Loucy (cell line): ENCODE data around the gene PHLDB2.

Experiments used
- H2AFZ ChIP-seq: fragments of 200-600 bp; sonication (generic); 2 replicates; pipeline ENCODE4 v1.6.0; 2016; ENCODE audit warnings: antibody characterized with exemption, mild to moderate bottlenecking, low read length, moderate library complexity
- H3F3A ChIP-seq: fragments of 200-600 bp; 2 replicates; pipeline ENCODE4 v1.6.0; 2016; ENCODE audit warnings: antibody characterized with exemption, low read depth, mild to moderate bottlenecking
- H3K27me3 ChIP-seq: fragments of 200-600 bp; sonication (generic); 2 replicates; pipeline ENCODE4 v1.6.1; 2014; ENCODE audit warnings: low read length, mild to moderate bottlenecking; ENCODE audit not compliant: insufficient read depth, poor library complexity, severe bottlenecking
- H3K36me3 ChIP-seq: fragments of 200-600 bp; sonication (generic); 2 replicates; pipeline ENCODE4 v1.6.1; 2016; ENCODE audit warnings: low read length; ENCODE audit not compliant: insufficient read depth
- H3K4me1 ChIP-seq: fragments of 200-600 bp; sonication (generic); 2 replicates; pipeline ENCODE4 v1.5.1; 2014; ENCODE audit warnings: low read length, mild to moderate bottlenecking; ENCODE audit not compliant: insufficient read depth, poor library complexity, severe bottlenecking
- H3K4me2 ChIP-seq: fragments of 200-600 bp; sonication (generic); 2 replicates; pipeline ENCODE4 v1.6.0; 2014; ENCODE audit warnings: antibody characterized with exemption, low read length, low read depth, mild to moderate bottlenecking; ENCODE audit not compliant: poor library complexity, severe bottlenecking
- H3K4me3 ChIP-seq: fragments of 200-600 bp; sonication (generic); 2 replicates; pipeline ENCODE4 v1.5.1; 2014; ENCODE audit warnings: low read length, mild to moderate bottlenecking, mixed read lengths; ENCODE audit not compliant: poor library complexity, severe bottlenecking
- H3K79me2 ChIP-seq: fragments of 200-600 bp; sonication (generic); 2 replicates; pipeline ENCODE4 v1.6.1; 2014; ENCODE audit warnings: low read length; ENCODE audit not compliant: insufficient read depth
- H3K9ac ChIP-seq: fragments of 200-600 bp; sonication (generic); 2 replicates; pipeline ENCODE4 v1.6.0; 2014; ENCODE audit warnings: mild to moderate bottlenecking, low read depth, low read length, moderate library complexity; ENCODE audit not compliant: poor library complexity, severe bottlenecking
- H3K9me2 ChIP-seq: fragments of 200-600 bp; sonication (generic); replicated peaks from 2 replicates; pipeline ENCODE4 v1.6.1; 2016; ENCODE audit warnings: low read depth, low read length, mixed read lengths
- H3K9me3 ChIP-seq: fragments of 200-600 bp; sonication (generic); 2 replicates; pipeline ENCODE4 v1.6.1; 2014; ENCODE audit warnings: mild to moderate bottlenecking, antibody characterized with exemption, low read length, low read depth; ENCODE audit not compliant: insufficient read depth
- H4K20me1 ChIP-seq: fragments of 200-600 bp; sonication (generic); 2 replicates; pipeline ENCODE4 v1.6.0; 2014; ENCODE audit warnings: antibody characterized with exemption, low read length, mild to moderate bottlenecking; ENCODE audit not compliant: insufficient read depth, poor library complexity, severe bottlenecking
- CTCF ChIP-seq: fragments of 200-600 bp; sonication (generic); conservative IDR thresholded peaks from 2 replicates; pipeline ENCODE4 v1.5.1; 2014; ENCODE audit warnings: mild to moderate bottlenecking, antibody characterized with exemption, low read length
- EZH2phosphoT487 ChIP-seq: fragments of 200-600 bp; IDR thresholded peaks from 2 replicates; pipeline ENCODE4 v1.6.1; 2018; ENCODE audit warnings: antibody characterized with exemption, mild to moderate bottlenecking, moderate library complexity, borderline replicate concordance

The PHLDB2 gene

GRCh38 chr3:111970376-111970775, 111.3 kb downstream of the PHLDB2 start:
- no peak overlapping the region for H3K4me3 ChIP-seq
- no peaks in the 10 kb centered on the region for H3K9me3 ChIP-seq
- no peaks in the 10 kb centered on the region for H3K9me2 ChIP-seq
- H3K9ac ChIP-seq, result no peak overlapping the region
- peaks cover 8% of the 10 kb centered on the region for H3K4me1 ChIP-seq
- H3K36me3 ChIP-seq, result no peaks in the 10 kb centered on the region
- no peaks in the 10 kb centered on the region for H4K20me1 ChIP-seq
- H2AFZ ChIP-seq, result no peak overlapping the region
- TF ChIP-seq CTCF (no peak), EZH2phosphoT487 (no peak)
- H3F3A ChIP-seq, result no peaks in the 10 kb centered on the region
- H3K4me2 ChIP-seq, result no peak overlapping the region
- H3K27me3 ChIP-seq, result no peaks in the 10 kb centered on the region
- no peaks in the 10 kb centered on the region for H3K79me2 ChIP-seq

- TF ChIP-seq EZH2phosphoT487 (no peak), CTCF (no peak)
- no peak overlapping the region for H3K9ac ChIP-seq
- no peaks in the 10 kb centered on the region for H3K9me2 ChIP-seq
- H3K27me3 ChIP-seq, result no peaks in the 10 kb centered on the region
- H3F3A ChIP-seq, result no peaks in the 10 kb centered on the region
- H3K36me3 ChIP-seq, result no peaks in the 10 kb centered on the region
- no peak overlapping the region for H3K4me2 ChIP-seq
- peaks cover 8% of the 10 kb centered on the region for H3K4me1 ChIP-seq
- H4K20me1 ChIP-seq, result no peaks in the 10 kb centered on the region
- H3K79me2 ChIP-seq, result no peaks in the 10 kb centered on the region
- H2AFZ ChIP-seq, result no peak overlapping the region
- no peaks in the 10 kb centered on the region for H3K9me3 ChIP-seq
- H3K4me3 ChIP-seq, result no peak overlapping the region
Measured at GRCh38 chr3:111971533-111972130, 112.6 kb downstream of the PHLDB2 start.

GRCh38 chr3:111972891-111973290, 113.8 kb downstream of the PHLDB2 start:
- no peak overlapping the region for H3K4me3 ChIP-seq
- H3K79me2 ChIP-seq, result no peaks in the 10 kb centered on the region
- H3K4me1 ChIP-seq, result no peaks in the 10 kb centered on the region
- H3K27me3 ChIP-seq, result no peaks in the 10 kb centered on the region
- H3K36me3 ChIP-seq, result no peaks in the 10 kb centered on the region
- no peaks in the 10 kb centered on the region for H4K20me1 ChIP-seq
- no peaks in the 10 kb centered on the region for H3K9me2 ChIP-seq
- no peak overlapping the region for H3K9ac ChIP-seq
- H3K4me2 ChIP-seq, result no peak overlapping the region
- TF ChIP-seq EZH2phosphoT487 (no peak), CTCF (no peak)
- no peaks in the 10 kb centered on the region for H3K9me3 ChIP-seq
- H3F3A ChIP-seq, result no peaks in the 10 kb centered on the region
- no peak overlapping the region for H2AFZ ChIP-seq
